ENCODE data around the gene CES2.

DNA sequence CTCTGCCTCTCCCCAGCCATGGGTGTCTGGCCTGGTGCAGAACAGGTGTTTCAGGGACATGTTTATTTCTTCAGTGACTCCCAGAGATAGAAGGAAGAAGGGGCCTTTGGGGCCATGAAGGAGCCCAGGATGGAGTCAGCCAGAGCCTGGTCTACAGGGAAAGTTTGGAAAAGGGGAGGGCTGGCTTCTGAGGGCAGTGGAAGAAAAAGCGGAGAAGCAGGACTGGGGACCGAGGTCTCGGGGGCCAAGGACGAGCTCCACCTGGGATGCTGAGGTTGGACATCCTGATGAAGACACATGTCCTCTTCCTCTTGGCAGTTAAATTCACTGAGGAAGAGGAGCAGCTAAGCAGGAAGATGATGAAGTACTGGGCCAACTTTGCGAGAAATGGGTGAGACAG lies 7.7 kb downstream of the CES2 start:
- TF ChIP-seq, protein P1, sequence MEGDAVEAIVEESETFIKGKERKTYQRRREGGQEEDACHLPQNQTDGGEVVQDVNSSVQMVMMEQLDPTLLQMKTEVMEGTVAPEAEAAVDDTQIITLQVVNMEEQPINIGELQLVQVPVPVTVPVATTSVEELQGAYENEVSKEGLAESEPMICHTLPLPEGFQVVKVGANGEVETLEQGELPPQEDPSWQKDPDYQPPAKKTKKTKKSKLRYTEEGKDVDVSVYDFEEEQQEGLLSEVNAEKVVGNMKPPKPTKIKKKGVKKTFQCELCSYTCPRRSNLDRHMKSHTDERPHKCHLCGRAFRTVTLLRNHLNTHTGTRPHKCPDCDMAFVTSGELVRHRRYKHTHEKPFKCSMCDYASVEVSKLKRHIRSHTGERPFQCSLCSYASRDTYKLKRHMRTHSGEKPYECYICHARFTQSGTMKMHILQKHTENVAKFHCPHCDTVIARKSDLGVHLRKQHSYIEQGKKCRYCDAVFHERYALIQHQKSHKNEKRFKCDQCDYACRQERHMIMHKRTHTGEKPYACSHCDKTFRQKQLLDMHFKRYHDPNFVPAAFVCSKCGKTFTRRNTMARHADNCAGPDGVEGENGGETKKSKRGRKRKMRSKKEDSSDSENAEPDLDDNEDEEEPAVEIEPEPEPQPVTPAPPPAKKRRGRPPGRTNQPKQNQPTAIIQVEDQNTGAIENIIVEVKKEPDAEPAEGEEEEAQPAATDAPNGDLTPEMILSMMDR (IDR thresholded peaks at IDR 0.05), result no peak
- no peak for TF ChIP-seq EZH2 (IDR thresholded peaks at IDR 0.05; ENCODE audit: borderline replicate concordance, insufficient read depth, low read depth, low read length, poor library complexity, severe bottlenecking)

Data from B cell (primary cell).